Smooth muscle cell of bladder (primary cell): ENCODE data around the gene ZNF184. TPM values are rescaled to one million over a fixed set of nuclear protein-coding genes. Genes with fewer than 3 reads are reported as not detected.

ENCODE experiments used
- total RNA-seq: library from RNA; depleted of rRNA; stranded (reverse); fragments of >200 nt; gene quantifications from 2 replicates; pipeline ENCODE4 v1.2.3, GENCODE V29; 2014

Gene ZNF184
- total RNA-seq, result 6.3 and 6.9 TPM in 2 replicates

GRCh38 chr6:27472617-27473400, at the start of gene ZNF184:
Gene ZNF184, minus strand, starts transcription at chr6:27473105. Its CDS starts 811 bp downstream, at chr6:27472294.

Other genes with a start within 250 kb of the ZNF184 start
- gene PRSS16, start 225.4 kb downstream of the ZNF184 start, total RNA-seq, result 0.28 TPM in 1 of 2 replicates, not detected in the other
- gene POM121L2, start 160.8 kb downstream of the ZNF184 start, total RNA-seq, result not detected in 2 replicates
- gene ZNF391, start 84.3 kb downstream of the ZNF184 start, total RNA-seq, result 0.85 and 0.92 TPM in 2 replicates